BLaER1 treated with 17β-estradiol and CSF1 and Interleukin-3, amounts not matched to agents 10 nM and 100 nM (cell line): ENCODE measurements around the gene EPHA6.

Source experiments
- H3K27ac ChIP-seq, 11 experiments: shearing (Covaris generic); formaldehyde crosslinking; 2 replicates each; pipeline ENCODE4 v1.8.1; 2022
- H3K27me3 ChIP-seq, 11 experiments: shearing (Covaris generic); formaldehyde crosslinking; 2 replicates each; pipeline ENCODE4 v1.8.1; 2022
- H3K36me3 ChIP-seq, 11 experiments: shearing (Covaris generic); formaldehyde crosslinking; 2 replicates each; pipeline ENCODE4 v1.8.1; 2022
- H3K4me1 ChIP-seq, 10 experiments: shearing (Covaris generic); formaldehyde crosslinking; 2 replicates each; pipeline ENCODE4 v1.8.1; 2022
- H3K4me2 ChIP-seq, 11 experiments: shearing (Covaris generic); formaldehyde crosslinking; 2 replicates each; pipeline ENCODE4 v1.8.1; 2022
- H3K4me3 ChIP-seq, 10 experiments: shearing (Covaris generic); formaldehyde crosslinking; 2 replicates each; pipeline ENCODE4 v1.8.1; 2022
- H3K9ac ChIP-seq, 11 experiments: shearing (Covaris generic); formaldehyde crosslinking; 2 replicates each; pipeline ENCODE4 v1.8.1; 2022
- H3K9me3 ChIP-seq, 11 experiments: shearing (Covaris generic); formaldehyde crosslinking; replicated peaks in 1 of 11; 2 replicates each; pipeline ENCODE4 v1.8.1; 2022
- H4K20me1 ChIP-seq, 11 experiments: shearing (Covaris generic); formaldehyde crosslinking; 2 replicates each; pipeline ENCODE4 v1.8.1; 2022
- Cebpa-rat ChIP-seq, 11 experiments: shearing (Covaris generic); IDR thresholded peaks; 2 replicates each; pipeline ENCODE4 v1.8.1; 2022

Gene EPHA6

DNA sequence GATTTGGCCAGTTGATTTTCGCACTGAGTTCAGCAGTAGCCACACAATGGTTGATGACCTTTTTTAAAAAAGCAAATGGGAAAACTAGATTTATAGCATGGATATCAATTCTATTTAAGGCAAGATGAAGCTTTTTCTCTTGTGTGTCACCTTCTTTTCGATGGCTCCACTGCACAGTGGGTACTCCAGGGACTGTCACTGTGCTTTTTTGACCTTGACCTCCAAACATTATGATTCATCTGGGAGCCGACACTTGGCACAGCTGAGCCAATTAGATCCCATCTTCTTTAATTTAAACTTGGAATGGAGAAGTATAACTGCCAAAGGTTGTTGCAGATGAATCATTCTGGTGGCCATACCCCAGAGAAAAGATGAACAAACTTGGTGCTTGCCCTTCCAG, 367.3 kb downstream of the EPHA6 start:
- Histone ChIP-seq H3K36me3 (no peaks in the 10 kb centered on the region), H3K27me3 (no peaks in the 10 kb centered on the region), H3K4me1 (no peaks in the 10 kb centered on the region), H3K27ac (no peak overlapping the region), H4K20me1 (no peaks in the 10 kb centered on the region), H3K4me3 (no peak overlapping the region), H3K9me3 (peaks cover 4 to 28% (median 12%) of the 10 kb centered on the region in 11 experiments; a peak in 12 of 22 replicates), H3K9ac (no peak overlapping the region), H3K4me2 (no peak overlapping the region)
- no peak for TF ChIP-seq Cebpa-rat (IDR thresholded peaks at IDR 0.05)

DNA sequence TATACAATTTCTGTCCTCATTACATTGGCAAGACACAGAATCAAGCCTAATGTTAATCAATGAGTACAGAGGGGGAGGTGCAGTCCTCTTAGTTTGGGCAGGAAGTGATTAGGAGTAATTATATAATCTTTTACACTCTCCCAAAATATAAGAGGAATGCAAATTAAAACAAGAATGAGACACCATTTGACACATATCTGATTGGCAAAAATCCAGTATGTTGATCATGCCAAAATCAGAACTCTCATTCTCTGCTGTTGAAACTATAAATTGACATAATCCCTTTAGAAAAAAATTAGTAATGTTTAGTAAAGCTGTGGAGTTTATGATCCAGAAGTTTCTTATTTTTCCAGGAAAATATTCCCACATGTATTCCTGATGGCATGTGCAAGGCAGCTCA, 373.4 kb downstream of the EPHA6 start:
- Histone ChIP-seq H3K36me3 (no peaks in the 10 kb centered on the region), H3K9me3 (no peaks in the 10 kb centered on the region), H3K4me2 (no peak overlapping the region), H3K4me1 (no peaks in the 10 kb centered on the region), H3K9ac (no peak overlapping the region), H3K27ac (no peak overlapping the region), H4K20me1 (no peaks in the 10 kb centered on the region), H3K27me3 (no peaks in the 10 kb centered on the region), H3K4me3 (no peak overlapping the region)
- no peak for TF ChIP-seq Cebpa-rat (IDR thresholded peaks at IDR 0.05)

DNA sequence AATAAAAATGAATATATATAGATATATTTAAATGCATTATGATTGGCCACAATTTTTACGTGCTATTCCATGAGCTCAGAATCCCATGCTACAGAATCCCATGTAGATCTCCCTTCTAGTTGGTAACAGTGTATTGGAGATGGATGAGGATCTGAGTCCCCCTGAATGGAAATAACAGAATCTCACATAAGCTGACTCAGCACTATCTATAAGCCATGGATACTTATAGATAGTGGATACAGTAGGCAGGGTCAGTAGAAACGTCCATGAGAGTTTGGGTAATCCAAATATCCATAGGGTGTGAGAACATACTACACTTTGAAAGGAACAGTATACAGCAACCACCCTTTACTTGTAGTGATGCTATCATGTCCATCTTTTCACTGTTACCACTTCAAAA, 375.4 kb downstream of the EPHA6 start:
- Histone ChIP-seq H3K4me2 (no peak overlapping the region), H3K27ac (no peak overlapping the region), H3K27me3 (no peaks in the 10 kb centered on the region), H3K9ac (no peak overlapping the region), H3K4me3 (no peak overlapping the region), H3K4me1 (no peaks in the 10 kb centered on the region), H3K36me3 (no peaks in the 10 kb centered on the region), H4K20me1 (no peaks in the 10 kb centered on the region), H3K9me3 (no peaks in the 10 kb centered on the region)
- TF ChIP-seq Cebpa-rat (IDR thresholded peaks at IDR 0.05) = no peak

DNA sequence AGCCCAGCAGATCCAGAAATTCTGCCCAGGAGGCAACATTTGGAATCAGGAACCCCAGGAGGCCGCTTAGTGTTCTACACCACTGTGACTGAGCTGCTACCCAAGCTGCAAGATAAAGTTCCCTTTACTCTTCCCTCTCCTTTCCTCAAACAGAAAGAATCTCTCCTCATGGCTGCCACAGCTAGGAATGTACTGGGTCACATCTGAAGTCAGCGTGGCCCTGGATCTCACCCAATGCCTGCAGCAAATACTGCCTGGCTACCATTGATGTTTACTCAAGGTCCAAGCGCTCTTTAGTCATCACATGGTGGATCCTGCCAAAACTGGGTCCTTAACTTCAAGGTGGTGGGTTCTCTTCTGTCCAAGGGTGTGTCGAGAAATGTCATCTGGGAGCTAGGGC, 382.7 kb downstream of the EPHA6 start:
- H3K4me3 ChIP-seq = no peak overlapping the region
- H3K9me3 ChIP-seq = no peaks in the 10 kb centered on the region
- H3K4me1 ChIP-seq = peaks cover 0 to 7% (median 6%) of the 10 kb centered on the region in 10 experiments; a peak in 7 of 20 replicates
- TF ChIP-seq Cebpa-rat (IDR thresholded peaks at IDR 0.05) = no peak
- H4K20me1 ChIP-seq = no peaks in the 10 kb centered on the region
- no peak overlapping the region for H3K4me2 ChIP-seq
- H3K27me3 ChIP-seq = no peaks in the 10 kb centered on the region
- no peak overlapping the region for H3K9ac ChIP-seq
- no peaks in the 10 kb centered on the region for H3K36me3 ChIP-seq
- H3K27ac ChIP-seq = no peak overlapping the region

DNA sequence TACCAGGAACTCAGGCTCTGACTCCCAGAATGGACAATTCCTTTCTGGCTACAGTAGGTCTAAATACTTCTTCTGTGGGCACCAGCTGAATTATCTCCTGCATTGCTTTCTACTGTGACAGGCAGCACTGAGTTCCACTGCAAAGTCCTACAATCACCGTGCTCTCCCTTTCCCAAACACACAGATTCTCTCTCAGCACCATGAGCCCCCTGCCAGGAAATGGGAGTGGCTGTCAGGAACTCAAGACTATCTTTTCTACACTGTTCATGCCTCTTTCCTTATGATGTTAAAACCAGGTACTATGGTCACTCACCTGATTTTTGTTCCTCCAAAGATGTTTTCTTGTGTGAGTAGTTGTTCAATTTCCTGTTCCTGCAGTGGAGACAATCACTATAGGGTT, 383.4 kb downstream of the EPHA6 start:
- H3K4me3 ChIP-seq = no peak overlapping the region
- TF ChIP-seq Cebpa-rat (IDR thresholded peaks at IDR 0.05) = no peak
- no peak overlapping the region for H3K27ac ChIP-seq
- no peaks in the 10 kb centered on the region for H3K36me3 ChIP-seq
- H3K4me1 ChIP-seq = peaks cover 0 to 7% (median 6%) of the 10 kb centered on the region in 10 experiments; a peak in 7 of 20 replicates
- no peak overlapping the region for H3K9ac ChIP-seq
- H3K4me2 ChIP-seq = no peak overlapping the region
- no peaks in the 10 kb centered on the region for H3K9me3 ChIP-seq
- no peaks in the 10 kb centered on the region for H3K27me3 ChIP-seq
- H4K20me1 ChIP-seq = no peaks in the 10 kb centered on the region

DNA sequence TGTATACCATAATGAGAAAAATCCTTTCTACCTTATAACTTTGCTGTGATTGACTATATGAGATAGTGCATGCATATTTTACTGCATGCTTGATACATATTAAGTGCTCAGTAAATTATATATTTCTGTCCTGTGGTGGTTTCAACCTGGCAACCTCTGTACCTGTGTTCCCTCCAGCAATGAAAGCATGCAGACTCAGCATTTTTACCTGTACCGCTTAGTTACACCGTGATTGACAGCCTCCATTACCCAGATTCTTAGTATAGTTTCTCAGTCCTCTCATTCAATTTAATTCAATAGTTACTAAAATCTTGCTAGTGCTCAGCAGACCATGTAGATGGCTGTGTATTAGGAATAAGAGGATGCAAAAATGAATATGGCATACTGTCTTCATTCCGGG, 386.0 kb downstream of the EPHA6 start:
- Histone ChIP-seq H3K9me3 (no peaks in the 10 kb centered on the region), H3K9ac (no peak overlapping the region), H4K20me1 (no peaks in the 10 kb centered on the region), H3K27me3 (no peaks in the 10 kb centered on the region), H3K4me1 (peaks cover 0 to 7% (median 6%) of the 10 kb centered on the region in 10 experiments; a peak in 7 of 20 replicates), H3K4me2 (no peak overlapping the region), H3K4me3 (no peak overlapping the region), H3K27ac (no peak overlapping the region), H3K36me3 (no peaks in the 10 kb centered on the region)
- TF ChIP-seq Cebpa-rat (IDR thresholded peaks at IDR 0.05) = no peak

DNA sequence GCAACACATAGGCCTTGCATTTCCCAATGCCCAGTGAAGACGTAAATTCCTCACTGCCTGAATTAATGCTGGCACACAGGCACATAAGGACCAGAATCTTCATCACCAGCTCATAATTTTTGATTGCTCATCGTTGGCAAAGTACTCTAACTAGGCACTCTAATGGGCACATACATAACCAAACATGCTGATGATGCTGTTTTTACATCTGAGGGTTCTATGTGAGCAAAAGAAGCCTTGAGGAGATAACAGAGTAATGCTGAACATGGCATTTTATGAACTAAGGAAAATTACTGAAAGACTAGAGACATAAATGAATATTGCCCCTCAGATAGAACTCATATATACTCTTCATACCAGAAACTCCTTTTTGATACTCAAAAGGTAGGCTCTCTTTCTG, 387.4 kb downstream of the EPHA6 start:
- no peak overlapping the region for H3K27ac ChIP-seq
- TF ChIP-seq Cebpa-rat (IDR thresholded peaks at IDR 0.05) = no peak
- no peaks in the 10 kb centered on the region for H3K9me3 ChIP-seq
- no peak overlapping the region for H3K9ac ChIP-seq
- H3K4me1 ChIP-seq = peaks cover 0 to 7% (median 6%) of the 10 kb centered on the region in 10 experiments; a peak in 7 of 20 replicates
- H3K4me2 ChIP-seq = no peak overlapping the region
- H3K36me3 ChIP-seq = no peaks in the 10 kb centered on the region
- H3K27me3 ChIP-seq = no peaks in the 10 kb centered on the region
- H4K20me1 ChIP-seq = no peaks in the 10 kb centered on the region
- no peak overlapping the region for H3K4me3 ChIP-seq

DNA sequence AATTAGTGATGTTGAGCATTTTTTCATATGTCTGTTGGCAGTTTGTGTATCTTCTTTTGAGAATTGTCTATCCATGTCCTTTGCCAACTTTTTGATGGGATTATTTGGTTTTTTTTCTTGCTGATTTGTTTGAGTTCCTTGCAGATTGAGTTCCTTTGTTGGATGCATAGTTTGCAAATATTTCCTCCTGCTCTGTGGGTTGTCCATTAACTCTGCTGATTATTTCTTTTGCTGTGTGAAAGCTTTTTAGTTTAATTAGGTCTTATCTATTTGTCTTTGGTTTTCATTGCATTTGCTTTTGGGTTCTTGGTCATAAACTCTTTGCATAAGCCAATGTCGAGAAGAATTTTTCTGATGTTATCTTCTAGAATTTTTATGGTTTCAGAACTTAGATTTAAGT, 414.6 kb downstream of the EPHA6 start:
- TF ChIP-seq Cebpa-rat (IDR thresholded peaks at IDR 0.05) = no peak
- no peaks in the 10 kb centered on the region for H3K9me3 ChIP-seq

DNA sequence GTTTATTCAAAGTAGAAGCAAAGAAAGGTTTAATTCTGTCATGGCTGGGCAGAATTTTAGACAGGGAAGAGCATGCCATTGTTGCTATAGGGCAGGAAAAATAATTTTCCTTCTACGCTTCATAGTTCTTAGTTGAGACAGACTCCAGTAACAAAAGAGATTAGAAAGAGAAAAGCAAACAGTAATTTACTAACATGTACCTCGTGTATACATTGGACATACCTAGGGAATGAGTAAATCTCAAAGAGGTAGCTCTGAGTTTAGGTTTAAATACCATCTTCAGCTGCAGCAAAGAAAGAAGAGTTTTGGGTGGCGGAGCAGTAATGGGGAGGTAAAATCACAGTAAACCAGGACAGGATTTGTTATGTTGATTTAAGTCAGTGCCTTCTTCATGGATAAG, 416.1 kb downstream of the EPHA6 start:
- no peaks in the 10 kb centered on the region for H3K27me3 ChIP-seq
- H3K9ac ChIP-seq = no peak overlapping the region
- peaks cover 0 to 15% (median 8%) of the 10 kb centered on the region in 10 experiments; a peak in 12 of 20 replicates for H3K4me1 ChIP-seq
- no peaks in the 10 kb centered on the region for H3K36me3 ChIP-seq
- no peaks in the 10 kb centered on the region for H4K20me1 ChIP-seq
- H3K27ac ChIP-seq = no peak overlapping the region
- H3K4me3 ChIP-seq = no peak overlapping the region
- no peak overlapping the region for H3K4me2 ChIP-seq
- H3K9me3 ChIP-seq = no peaks in the 10 kb centered on the region
- TF ChIP-seq Cebpa-rat (IDR thresholded peaks at IDR 0.05) = no peak

More for the DNA sequence above, 414.6 kb downstream of the EPHA6 start:
- H3K27ac ChIP-seq = no peak overlapping the region
- no peaks in the 10 kb centered on the region for H3K27me3 ChIP-seq
- no peaks in the 10 kb centered on the region for H3K36me3 ChIP-seq
- H3K4me3 ChIP-seq = no peak overlapping the region
- no peaks in the 10 kb centered on the region for H4K20me1 ChIP-seq
- no peak overlapping the region for H3K4me2 ChIP-seq
- H3K4me1 ChIP-seq = peaks cover 0 to 15% (median 8%) of the 10 kb centered on the region in 10 experiments; a peak in 12 of 20 replicates
- no peak overlapping the region for H3K9ac ChIP-seq

DNA sequence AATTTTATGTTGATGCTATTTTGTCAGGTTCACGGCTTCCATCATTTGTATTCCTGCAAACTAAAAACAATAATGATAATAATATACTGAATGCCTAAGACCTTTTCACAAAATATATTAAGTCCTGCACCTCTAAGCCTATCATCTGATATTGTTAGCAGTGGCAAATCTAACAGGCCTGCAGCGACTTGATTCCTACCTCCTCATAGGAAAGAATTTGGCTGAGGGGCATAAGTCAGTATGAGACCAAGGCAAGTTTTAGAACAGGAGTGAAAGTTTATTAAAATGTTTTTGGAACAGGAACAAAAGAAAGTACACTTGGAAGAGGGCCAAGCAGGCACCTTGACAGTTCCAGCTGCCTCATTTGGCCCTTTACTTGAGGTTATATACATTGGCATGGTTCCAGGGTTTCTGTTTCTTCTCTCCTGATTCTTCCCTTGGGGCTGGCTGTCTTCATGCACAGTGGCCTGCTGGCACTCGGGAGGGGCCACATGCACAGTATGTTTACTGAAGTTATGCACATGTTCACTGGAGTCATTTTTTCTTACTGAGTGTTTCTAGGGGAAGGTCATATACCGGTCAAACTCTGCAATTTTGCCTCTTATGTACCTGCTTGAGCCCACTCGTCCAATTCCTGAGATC, 418.1 kb downstream of the EPHA6 start:
- Histone ChIP-seq H3K9me3 (no peaks in the 10 kb centered on the region), H3K4me1 (peaks cover 0 to 15% (median 8%) of the 10 kb centered on the region in 10 experiments; a peak in 12 of 20 replicates), H3K27ac (no peak overlapping the region), H3K4me3 (no peak overlapping the region), H3K27me3 (no peaks in the 10 kb centered on the region), H3K9ac (no peak overlapping the region), H4K20me1 (no peaks in the 10 kb centered on the region), H3K36me3 (no peaks in the 10 kb centered on the region), H3K4me2 (peak overlapping the region in 7 of 11 experiments; percentile 0 to 52 (median 43); a peak in 7 of 22 replicates)
- no peak for TF ChIP-seq Cebpa-rat (IDR thresholded peaks at IDR 0.05)
